Neuronal stem cell (in vitro differentiated cells): ENCODE measurements around the gene BST2.

Source experiments
- DNase-seq: peaks from one replicate; pipeline ENCODE4 v3.0.0-alpha.2; 2013; ENCODE audit warnings: low spot score
- H2AFZ ChIP-seq: one replicate; pipeline ENCODE4 v1.6.1; 2013; ENCODE audit warnings: mild to moderate bottlenecking, low read length, inconsistent platforms
- H2AK5ac ChIP-seq: 2 replicates; pipeline ENCODE4 v1.6.1; 2013; ENCODE audit warnings: low read depth, mild to moderate bottlenecking, inconsistent platforms, low read length, moderate library complexity, mixed read lengths
- H2BK120ac ChIP-seq: 2 replicates; pipeline ENCODE4 v1.6.1; 2013; ENCODE audit warnings: low read depth, mild to moderate bottlenecking, inconsistent platforms, low read length, moderate library complexity, mixed read lengths
- H2BK12ac ChIP-seq: one replicate; pipeline ENCODE4 v1.6.1; 2013; ENCODE audit warnings: low read length, inconsistent platforms
- H2BK15ac ChIP-seq: 2 replicates; pipeline ENCODE4 v1.6.1; 2013; ENCODE audit warnings: mild to moderate bottlenecking, low read length, inconsistent platforms, mixed read lengths
- H2BK5ac ChIP-seq: one replicate; pipeline ENCODE4 v1.6.1; 2013; ENCODE audit warnings: inconsistent platforms, mild to moderate bottlenecking, low read length, moderate library complexity
- H3K14ac ChIP-seq: one replicate; pipeline ENCODE4 v1.6.1; 2013; ENCODE audit warnings: low read length, inconsistent platforms
- H3K18ac ChIP-seq: 2 replicates; pipeline ENCODE4 v1.6.1; 2013; ENCODE audit warnings: low read length, inconsistent platforms
- H3K23ac ChIP-seq: 2 replicates; pipeline ENCODE4 v1.6.1; 2013; ENCODE audit warnings: low read depth, mild to moderate bottlenecking, mixed read lengths, low read length, inconsistent platforms; ENCODE audit not compliant: poor library complexity
- H3K27ac ChIP-seq: replicated peaks from 3 replicates; pipeline ENCODE4 v1.5.1; 2013; ENCODE audit warnings: low read length, inconsistent platforms
- H3K27me3 ChIP-seq, 3 experiments: 2 replicates each; pipeline ENCODE4 v1.6.1; 2013; ENCODE audit warnings: low read length in 3 of 3, mild to moderate bottlenecking in 2 of 3, inconsistent platforms in 1 of 3, low read depth in 1 of 3, mixed read lengths in 1 of 3, moderate library complexity in 1 of 3; ENCODE audit not compliant: control insufficient read depth in 3 of 3, insufficient read depth in 3 of 3
- H3K36me3 ChIP-seq, 2 donors: replicated peaks in 1 of 2; 2 replicates each; pipeline ENCODE4 v1.6.1; 2013; ENCODE audit warnings: low read length in 2 of 2; ENCODE audit not compliant: control insufficient read depth in 2 of 2, insufficient read depth in 2 of 2
- H3K4ac ChIP-seq: 2 replicates; pipeline ENCODE4 v1.6.1; 2013; ENCODE audit warnings: inconsistent platforms, mild to moderate bottlenecking, low read length, moderate library complexity
- H3K4me1 ChIP-seq, 2 donors: 1 replicate in 1 of 2; 2 replicates in 1 of 2; pipeline ENCODE4 v1.6.1; 2013; ENCODE audit warnings: low read length in 2 of 2, low read depth in 1 of 2; ENCODE audit not compliant: control insufficient read depth in 2 of 2, insufficient read depth in 1 of 2
- H3K4me2 ChIP-seq: one replicate; pipeline ENCODE4 v1.6.1; 2013; ENCODE audit warnings: mild to moderate bottlenecking, low read length, inconsistent platforms; ENCODE audit not compliant: insufficient read depth, poor library complexity, severe bottlenecking
- H3K4me3 ChIP-seq, 2 donors: 2 replicates each; pipeline ENCODE4 v1.5.1; 2013; ENCODE audit warnings: low read length in 2 of 2, mild to moderate bottlenecking in 2 of 2, inconsistent platforms in 1 of 2, moderate library complexity in 1 of 2
- H3K79me1 ChIP-seq: one replicate; pipeline ENCODE4 v1.6.1; 2013; ENCODE audit warnings: low read depth, mild to moderate bottlenecking, inconsistent platforms, low read length, moderate library complexity
- H3K9ac ChIP-seq: one replicate; pipeline ENCODE4 v1.6.1; 2013; ENCODE audit warnings: mild to moderate bottlenecking, low read depth, low read length, inconsistent platforms; ENCODE audit not compliant: poor library complexity
- H3K9me3 ChIP-seq, 2 donors: replicated peaks in 1 of 2; 2 replicates each; pipeline versions ENCODE3 to v1.6.1; 2013; ENCODE audit warnings: low read length in 2 of 2, mild to moderate bottlenecking in 2 of 2, inconsistent platforms in 1 of 2, low read depth in 1 of 2, mixed read lengths in 1 of 2, moderate library complexity in 1 of 2; ENCODE audit not compliant: control insufficient read depth in 2 of 2, insufficient read depth in 1 of 2
- H4K8ac ChIP-seq: one replicate; pipeline ENCODE4 v1.6.1; 2013; ENCODE audit warnings: low read depth, mild to moderate bottlenecking, inconsistent platforms, low read length, moderate library complexity
- H4K91ac ChIP-seq: one replicate; pipeline ENCODE4 v1.6.1; 2013; ENCODE audit warnings: low read length, low read depth, mild to moderate bottlenecking, inconsistent platforms; ENCODE audit not compliant: poor library complexity
- WGBS, 2 donors: extraction: QIAGEN DNeasy Blood & Tissue Kit; methylation state at CpG; one replicate each; pipeline ENCODE4 v1.1.7; 2013; ENCODE audit warnings: missing lambda C conversion rate in 2 of 2, mixed read lengths in 1 of 2; ENCODE audit not compliant: insufficient read length in 2 of 2, insufficient replicate concordance in 1 of 2; ENCODE audit errors: extremely low coverage in 2 of 2; 5-methylcytosine and 5-hydroxymethylcytosine counted together

BST2 gene

GRCh38 chr19:17450264-17451075 is 45.0 kb upstream of the BST2 start:
- Histone ChIP-seq H3K4ac (no peak overlapping the region), H3K4me1 (peaks cover 5 to 8% of the 10 kb centered on the region in 2 donors), H2AK5ac (no peak overlapping the region), H3K27ac (no peak overlapping the region), H3K9ac (no peak overlapping the region), H3K14ac (no peak overlapping the region), H3K4me3 (no peak overlapping the region), H3K36me3 (no peaks in the 10 kb centered on the region), H3K27me3 (peaks cover 4 to 22% (median 12%) of the 10 kb centered on the region in 3 experiments), H2BK120ac (no peak overlapping the region), H2AFZ (no peak overlapping the region), H4K91ac (no peak overlapping the region), H3K9me3 (no peaks in the 10 kb centered on the region), H3K4me2 (no peak overlapping the region), H2BK15ac (no peak overlapping the region), H3K79me1 (no peaks in the 10 kb centered on the region), H3K23ac (no peak overlapping the region), H3K18ac (no peak overlapping the region), H4K8ac (no peak overlapping the region), H2BK5ac (no peak overlapping the region), H2BK12ac (no peak overlapping the region)
- WGBS, 2 donors: no CpG with 5 or more reads among the region's 8 CpGs
- DNase-seq: no peak

- Histone ChIP-seq H2AK5ac (no peak within 1 kb of the TSS), H3K18ac (peak within 1 kb of the TSS; percentile 98), H3K14ac (peak within 1 kb of the TSS; percentile 64), H3K4me2 (peak within 1 kb of the TSS; percentile 80), H3K79me1 (no peaks in the 10 kb centered on the region), H3K4me1 (peaks cover 0 to 2% of the 10 kb centered on the region in 2 donors), H3K27me3 (peaks cover 0 to 11% (median 0%) of the 10 kb centered on the region in 3 experiments), H2BK15ac (peak within 1 kb of the TSS; percentile 78), H2BK12ac (no peak within 1 kb of the TSS), H3K4ac (no peak within 1 kb of the TSS), H3K36me3 (no peaks in the 10 kb centered on the region), H3K4me3 (peak within 1 kb of the TSS; percentile 54 to 83), H3K9ac (peak within 1 kb of the TSS; percentile 95), H2AFZ (peak within 1 kb of the TSS; percentile 99), H2BK5ac (no peak within 1 kb of the TSS), H3K23ac (no peak within 1 kb of the TSS), H3K9me3 (no peaks in the 10 kb centered on the region), H3K27ac (no peak within 1 kb of the TSS), H4K8ac (no peak within 1 kb of the TSS), H2BK120ac (no peak within 1 kb of the TSS), H4K91ac (peak within 1 kb of the TSS; percentile 72)
- DNase-seq: no peak
- WGBS, 2 donors: no CpG with 5 or more reads among the region's 81 CpGs
These were observed 42.9 kb upstream of the BST2 start, which contains the start of gene TMEM221 for GRCh38 chr19:17448131-17448967. TSS of gene TMEM221 (minus strand) at chr19:17448668. CDS start at chr19:17448462, 206 bp downstream.

DNA sequence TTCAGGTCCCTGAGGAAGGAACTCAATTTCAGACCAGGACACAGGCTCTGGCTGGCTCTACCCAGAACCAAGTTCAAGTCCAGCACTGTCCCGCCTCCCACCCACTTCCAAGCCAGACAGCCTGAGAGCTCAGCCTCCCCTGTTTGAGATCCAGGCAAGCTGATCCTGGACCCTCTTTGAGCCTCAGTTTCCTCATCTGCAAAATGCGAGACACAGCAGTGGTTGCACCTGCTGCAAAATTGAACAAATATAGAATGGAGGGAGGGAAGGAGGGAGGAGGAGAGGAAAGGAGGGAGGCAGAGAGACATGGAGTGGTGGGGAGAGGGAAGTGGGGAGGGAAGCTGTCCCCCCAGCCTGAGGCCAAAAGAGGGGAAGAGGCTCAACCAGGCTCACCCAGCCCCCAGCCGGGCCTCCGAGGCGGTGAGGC is 42.3 kb upstream of the BST2 start:
- no peaks in the 10 kb centered on the region for H3K36me3 ChIP-seq
- peak overlapping the region; percentile 95 for H3K9ac ChIP-seq
- peaks cover 0 to 11% (median 0%) of the 10 kb centered on the region in 3 experiments for H3K27me3 ChIP-seq
- H3K14ac ChIP-seq: peak overlapping the region; percentile 64
- H4K8ac ChIP-seq: no peak overlapping the region
- peak overlapping the region; percentile 78 for H2BK15ac ChIP-seq
- WGBS, 2 donors: no CpG with 5 or more reads among the region's 5 CpGs
- no peak overlapping the region for H2BK12ac ChIP-seq
- no peaks in the 10 kb centered on the region for H3K79me1 ChIP-seq
- H3K4ac ChIP-seq: no peak overlapping the region
- peak overlapping the region; percentile 99 for H2AFZ ChIP-seq
- H3K27ac ChIP-seq: no peak overlapping the region
- H3K18ac ChIP-seq: peak overlapping the region; percentile 98
- H2AK5ac ChIP-seq: no peak overlapping the region
- peak overlapping the region; percentile 80 for H3K4me2 ChIP-seq
- peak overlapping the region; percentile 72 for H4K91ac ChIP-seq
- peaks cover 0 to 2% of the 10 kb centered on the region in 2 donors for H3K4me1 ChIP-seq
- H2BK5ac ChIP-seq: no peak overlapping the region
- DNase-seq: no peak
- peak overlapping the region; percentile 54 to 83 for H3K4me3 ChIP-seq
- no peaks in the 10 kb centered on the region for H3K9me3 ChIP-seq
- no peak overlapping the region for H2BK120ac ChIP-seq
- H3K23ac ChIP-seq: no peak overlapping the region
